Brain microvascular endothelial cell (primary cell): ENCODE data around the gene REG4.

Experiments
- DNase-seq: peaks from one replicate; pipeline ENCODE4 v3.0.0-alpha.2; 2020
- H3K27ac ChIP-seq: fragments of 250-450 bp; sonication (Bioruptor Pico); 2 replicates; pipeline ENCODE4 v1.5.1; 2020; ENCODE audit warnings: mild to moderate bottlenecking, moderate library complexity
- H3K27me3 ChIP-seq: fragments of 250-450 bp; sonication (Bioruptor Pico); replicated peaks from 2 replicates; pipeline ENCODE4 v1.5.1; 2020; ENCODE audit warnings: mild to moderate bottlenecking
- H3K36me3 ChIP-seq: fragments of 250-450 bp; sonication (Bioruptor Pico); replicated peaks from 2 replicates; pipeline ENCODE4 v1.5.1; 2020; ENCODE audit warnings: mild to moderate bottlenecking
- H3K4me3 ChIP-seq: 2 replicates; pipeline ENCODE4 v1.5.1; 2011; ENCODE audit warnings: low read depth, mild to moderate bottlenecking, control low read depth, low read length, moderate library complexity
- CTCF ChIP-seq: IDR thresholded peaks from 2 replicates; pipeline ENCODE4 v1.5.1; 2011; ENCODE audit warnings: low read depth, mild to moderate bottlenecking, moderate library complexity, low read length, control low read depth, inconsistent platforms; ENCODE audit errors: missing control alignments
- in situ Hi-C: cut with HindIII; loops from 2 replicates; pipeline ENCODE4 v1.10.0; 2017; ENCODE audit warnings: low sequenced_read_pairs, low pct_ligation_motif_present

The REG4 gene

GRCh38 chr1:119815361-119815760, 4.1 kb upstream of the REG4 start:
- Histone ChIP-seq H3K27me3 (no peaks in the 10 kb centered on the region), H3K27ac (no peak overlapping the region), H3K36me3 (no peaks in the 10 kb centered on the region), H3K4me3 (no peak overlapping the region)
- peak; percentile 12 for DNase-seq
- TF ChIP-seq CTCF = no peak
- in situ Hi-C loops = no loop called here

GRCh38 chr1:119814288-119814687, 3.0 kb upstream of the REG4 start:
- no peak overlapping the region for H3K4me3 ChIP-seq
- in situ Hi-C loops = no loop called here
- no peak for TF ChIP-seq CTCF
- H3K36me3 ChIP-seq = no peaks in the 10 kb centered on the region
- H3K27me3 ChIP-seq = no peaks in the 10 kb centered on the region
- no peak overlapping the region for H3K27ac ChIP-seq
- DNase-seq = no peak

DNA sequence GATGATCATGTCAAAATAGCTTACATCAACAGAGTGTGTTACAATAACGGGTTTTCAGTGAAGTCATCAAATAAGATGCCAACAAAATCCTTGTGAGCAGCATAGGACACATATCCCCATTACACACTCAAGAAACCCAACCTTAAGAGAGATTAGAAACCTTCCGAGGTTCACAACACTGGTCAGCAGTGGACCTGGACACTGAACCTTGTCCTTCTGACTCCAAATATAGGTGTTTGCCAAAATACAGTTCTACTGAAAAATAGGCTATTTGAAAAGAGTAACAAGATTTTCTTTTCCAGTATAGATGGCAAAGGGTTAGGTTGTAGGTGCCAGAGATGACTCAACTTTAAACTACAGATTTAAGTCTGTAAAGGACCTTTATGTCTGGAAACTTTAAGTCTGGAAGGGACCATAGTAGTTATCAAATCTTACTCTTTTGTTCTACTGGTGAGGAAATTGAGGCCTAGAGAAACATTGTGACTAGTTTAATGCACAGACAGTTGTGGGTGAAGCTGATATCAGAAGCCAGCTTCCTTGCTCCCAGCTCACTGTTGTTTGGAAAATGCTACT, 811 bp upstream of the REG4 start:
- Histone ChIP-seq H3K4me3 (no peak overlapping the region), H3K27me3 (peaks cover 5% of the 10 kb centered on the region), H3K36me3 (no peaks in the 10 kb centered on the region), H3K27ac (no peak overlapping the region)
- no peak for DNase-seq
- no peak for TF ChIP-seq CTCF
- in situ Hi-C loops = no loop called here

GRCh38 chr1:119808972-119809550, 2.2 kb downstream of the REG4 start:
- peak; percentile 58 for DNase-seq
- TF ChIP-seq CTCF = peak; percentile 98
- Histone ChIP-seq H3K4me3 (no peak overlapping the region), H3K27me3 (peaks cover 8% of the 10 kb centered on the region), H3K27ac (no peak overlapping the region), H3K36me3 (no peaks in the 10 kb centered on the region)
- in situ Hi-C loops = no loop called here

DNA sequence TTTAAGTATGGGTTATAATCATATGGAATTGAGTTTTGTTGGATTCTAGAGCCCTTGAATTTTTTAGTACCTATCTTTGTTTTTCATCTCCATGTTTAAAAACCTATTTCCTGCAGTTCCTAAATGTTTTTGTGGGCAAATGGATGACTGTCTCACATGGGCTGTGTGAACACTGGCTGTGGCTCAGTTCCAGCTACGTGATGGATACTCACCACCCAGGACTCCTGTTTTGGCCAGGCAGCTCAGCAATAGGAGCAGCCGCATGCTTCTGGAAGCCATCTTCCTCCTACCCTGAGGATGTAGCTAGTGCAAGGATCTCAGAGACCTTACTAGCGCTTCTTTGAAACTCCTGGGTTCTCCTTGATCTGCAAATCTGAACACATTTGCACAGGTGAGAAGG, 2.8 kb downstream of the REG4 start:
- H3K27me3 ChIP-seq = peaks cover 8% of the 10 kb centered on the region
- TF ChIP-seq CTCF = no peak
- DNase-seq = no peak
- H3K36me3 ChIP-seq = no peaks in the 10 kb centered on the region
- H3K27ac ChIP-seq = no peak overlapping the region
- in situ Hi-C loops = no loop called here
- no peak overlapping the region for H3K4me3 ChIP-seq

- in situ Hi-C loops = no loop called here
- no peak for TF ChIP-seq CTCF
- Histone ChIP-seq H3K27me3 (peaks cover 8% of the 10 kb centered on the region), H3K36me3 (no peaks in the 10 kb centered on the region), H3K27ac (no peak overlapping the region), H3K4me3 (no peak overlapping the region)
- no peak for DNase-seq
These were observed 4.8 kb downstream of the REG4 start for GRCh38 chr1:119806489-119806888.
